ENCODE data around the gene GON7.

DNA sequence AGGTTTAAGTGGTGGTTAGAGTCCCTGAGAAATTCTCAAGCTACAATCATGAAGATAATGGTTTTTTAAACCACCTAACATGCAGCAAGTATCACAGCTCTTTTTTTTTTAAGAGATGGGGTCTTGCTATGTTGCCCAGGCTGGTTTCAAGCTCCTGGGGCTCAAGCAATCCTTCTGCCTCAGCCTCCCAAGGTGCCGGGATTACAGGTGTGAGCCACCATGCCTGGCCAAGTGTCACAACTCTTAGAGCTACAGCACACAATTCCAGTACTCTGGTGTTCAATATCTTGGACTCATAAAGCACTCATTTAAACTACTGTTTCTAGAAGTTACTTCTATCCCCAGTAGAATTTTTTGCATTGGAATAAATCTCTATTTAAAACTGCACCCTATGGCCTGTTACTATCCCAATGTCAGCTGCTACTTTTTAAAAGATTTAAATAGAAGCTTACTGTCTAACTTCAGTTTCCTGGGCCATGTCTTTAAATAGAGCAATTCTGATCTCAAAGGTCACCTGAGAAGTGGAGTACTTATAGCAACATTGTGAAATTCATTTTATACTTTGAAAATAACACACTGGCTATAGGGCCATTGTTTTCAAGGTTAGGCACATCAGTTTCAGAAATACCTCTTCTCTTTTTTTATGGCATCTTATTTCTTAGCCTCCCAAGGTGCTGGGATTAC, 11.4 kb downstream of the GON7 start:
- TF ChIP-seq, protein P1, sequence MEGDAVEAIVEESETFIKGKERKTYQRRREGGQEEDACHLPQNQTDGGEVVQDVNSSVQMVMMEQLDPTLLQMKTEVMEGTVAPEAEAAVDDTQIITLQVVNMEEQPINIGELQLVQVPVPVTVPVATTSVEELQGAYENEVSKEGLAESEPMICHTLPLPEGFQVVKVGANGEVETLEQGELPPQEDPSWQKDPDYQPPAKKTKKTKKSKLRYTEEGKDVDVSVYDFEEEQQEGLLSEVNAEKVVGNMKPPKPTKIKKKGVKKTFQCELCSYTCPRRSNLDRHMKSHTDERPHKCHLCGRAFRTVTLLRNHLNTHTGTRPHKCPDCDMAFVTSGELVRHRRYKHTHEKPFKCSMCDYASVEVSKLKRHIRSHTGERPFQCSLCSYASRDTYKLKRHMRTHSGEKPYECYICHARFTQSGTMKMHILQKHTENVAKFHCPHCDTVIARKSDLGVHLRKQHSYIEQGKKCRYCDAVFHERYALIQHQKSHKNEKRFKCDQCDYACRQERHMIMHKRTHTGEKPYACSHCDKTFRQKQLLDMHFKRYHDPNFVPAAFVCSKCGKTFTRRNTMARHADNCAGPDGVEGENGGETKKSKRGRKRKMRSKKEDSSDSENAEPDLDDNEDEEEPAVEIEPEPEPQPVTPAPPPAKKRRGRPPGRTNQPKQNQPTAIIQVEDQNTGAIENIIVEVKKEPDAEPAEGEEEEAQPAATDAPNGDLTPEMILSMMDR (IDR thresholded peaks at IDR 0.05) = no peak
- TF ChIP-seq POLR2A (IDR thresholded peaks at IDR 0.05) = no peak

All from testis (tissue), 2 donors.